ENCODE data around the gene COL9A3.

DNA sequence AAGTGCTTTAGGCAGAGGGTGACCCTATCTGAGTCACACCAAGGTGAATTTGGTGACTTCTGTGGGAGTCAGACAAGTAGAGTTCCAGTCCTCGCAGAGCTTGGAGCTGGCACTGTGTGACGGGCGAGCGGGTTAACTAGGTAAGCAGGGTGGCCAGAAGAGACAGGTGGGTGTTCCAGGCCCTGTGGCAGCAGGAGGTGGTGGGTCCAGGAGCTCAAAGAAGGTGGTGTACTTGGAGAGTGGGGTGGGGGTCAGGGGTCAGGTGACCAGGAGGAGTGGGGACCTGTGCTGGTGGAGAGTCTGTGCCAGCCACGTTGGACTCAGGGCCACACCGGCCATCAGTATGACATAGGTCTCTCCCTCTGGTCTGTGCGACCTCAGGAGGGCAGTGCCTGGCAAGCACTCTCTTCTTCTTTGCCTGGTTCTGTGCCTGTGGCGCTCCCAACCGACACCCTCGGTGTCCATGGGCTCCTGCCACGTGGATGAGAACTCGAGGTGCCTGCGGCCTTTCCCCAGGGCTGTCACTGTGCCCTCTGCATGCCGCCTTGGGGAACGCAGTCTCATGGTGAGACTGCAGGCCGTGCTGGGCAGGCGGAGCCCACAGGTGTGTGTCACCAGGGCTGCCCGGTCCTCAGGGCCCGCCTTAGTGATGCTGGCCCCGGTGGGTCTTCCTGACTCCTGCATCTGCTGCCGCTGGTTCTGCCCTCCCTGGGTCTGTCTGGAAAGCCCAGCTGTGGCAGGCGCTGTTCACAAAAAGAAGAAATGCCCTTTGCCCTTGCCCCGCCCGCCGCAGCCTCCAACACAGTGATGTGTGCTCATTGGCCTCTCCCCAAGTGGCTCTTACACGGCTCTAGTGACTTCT is 18.9 kb upstream of the COL9A3 start:
- TF ChIP-seq ZNF274 (IDR thresholded peaks at IDR 0.05; ENCODE audit: borderline replicate concordance, extremely low read depth, low read length) = no peak
- TF ChIP-seq, protein P1, sequence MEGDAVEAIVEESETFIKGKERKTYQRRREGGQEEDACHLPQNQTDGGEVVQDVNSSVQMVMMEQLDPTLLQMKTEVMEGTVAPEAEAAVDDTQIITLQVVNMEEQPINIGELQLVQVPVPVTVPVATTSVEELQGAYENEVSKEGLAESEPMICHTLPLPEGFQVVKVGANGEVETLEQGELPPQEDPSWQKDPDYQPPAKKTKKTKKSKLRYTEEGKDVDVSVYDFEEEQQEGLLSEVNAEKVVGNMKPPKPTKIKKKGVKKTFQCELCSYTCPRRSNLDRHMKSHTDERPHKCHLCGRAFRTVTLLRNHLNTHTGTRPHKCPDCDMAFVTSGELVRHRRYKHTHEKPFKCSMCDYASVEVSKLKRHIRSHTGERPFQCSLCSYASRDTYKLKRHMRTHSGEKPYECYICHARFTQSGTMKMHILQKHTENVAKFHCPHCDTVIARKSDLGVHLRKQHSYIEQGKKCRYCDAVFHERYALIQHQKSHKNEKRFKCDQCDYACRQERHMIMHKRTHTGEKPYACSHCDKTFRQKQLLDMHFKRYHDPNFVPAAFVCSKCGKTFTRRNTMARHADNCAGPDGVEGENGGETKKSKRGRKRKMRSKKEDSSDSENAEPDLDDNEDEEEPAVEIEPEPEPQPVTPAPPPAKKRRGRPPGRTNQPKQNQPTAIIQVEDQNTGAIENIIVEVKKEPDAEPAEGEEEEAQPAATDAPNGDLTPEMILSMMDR (IDR thresholded peaks at IDR 0.05; ENCODE audit: control extremely low read depth in 1 of 3, insufficient read depth in 1 of 3, low read depth in 1 of 3, low read length in 3 of 3) = no peak
- no peak for TF ChIP-seq POLR2A (IDR thresholded peaks at IDR 0.05; ENCODE audit: control extremely low read depth in 1 of 2, low read depth in 2 of 2, low read length in 2 of 2)
- no peak for TF ChIP-seq TAF1 (IDR thresholded peaks at IDR 0.05; ENCODE audit: low read depth, low read length)
- TF ChIP-seq, protein P2, sequence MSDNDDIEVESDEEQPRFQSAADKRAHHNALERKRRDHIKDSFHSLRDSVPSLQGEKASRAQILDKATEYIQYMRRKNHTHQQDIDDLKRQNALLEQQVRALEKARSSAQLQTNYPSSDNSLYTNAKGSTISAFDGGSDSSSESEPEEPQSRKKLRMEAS (IDR thresholded peaks at IDR 0.05) = no peak
- TF ChIP-seq RAD21 (IDR thresholded peaks at IDR 0.05 in 1 of 2, conservative IDR thresholded peaks at IDR 0.05 in 1 of 2; ENCODE audit: low read depth in 2 of 2, low read length in 2 of 2) = no peak
- TF ChIP-seq EZH2 (IDR thresholded peaks at IDR 0.05; ENCODE audit: low read depth, low read length, severe bottlenecking) = no peak
- TF ChIP-seq NRF1 (IDR thresholded peaks at IDR 0.05; ENCODE audit: low read depth, low read length) = no peak
- no peak for TF ChIP-seq CEBPB (IDR thresholded peaks at IDR 0.05; ENCODE audit: low read depth, low read length)
- no peak for TF ChIP-seq JUN (IDR thresholded peaks at IDR 0.05; ENCODE audit: low read depth, low read length)
- no peak for TF ChIP-seq SUZ12 (IDR thresholded peaks at IDR 0.05; ENCODE audit: low read length)
- TF ChIP-seq, protein P3, sequence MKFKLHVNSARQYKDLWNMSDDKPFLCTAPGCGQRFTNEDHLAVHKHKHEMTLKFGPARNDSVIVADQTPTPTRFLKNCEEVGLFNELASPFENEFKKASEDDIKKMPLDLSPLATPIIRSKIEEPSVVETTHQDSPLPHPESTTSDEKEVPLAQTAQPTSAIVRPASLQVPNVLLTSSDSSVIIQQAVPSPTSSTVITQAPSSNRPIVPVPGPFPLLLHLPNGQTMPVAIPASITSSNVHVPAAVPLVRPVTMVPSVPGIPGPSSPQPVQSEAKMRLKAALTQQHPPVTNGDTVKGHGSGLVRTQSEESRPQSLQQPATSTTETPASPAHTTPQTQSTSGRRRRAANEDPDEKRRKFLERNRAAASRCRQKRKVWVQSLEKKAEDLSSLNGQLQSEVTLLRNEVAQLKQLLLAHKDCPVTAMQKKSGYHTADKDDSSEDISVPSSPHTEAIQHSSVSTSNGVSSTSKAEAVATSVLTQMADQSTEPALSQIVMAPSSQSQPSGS (IDR thresholded peaks at IDR 0.05; ENCODE audit: low read length) = no peak
- TF ChIP-seq SRF (IDR thresholded peaks at IDR 0.05; ENCODE audit: low read depth, low read length) = no peak

All from H1 (cell line).